HG03460 (cell line): Measurements from ENCODE around the gene HSD11B2.

Experiments used
- ATAC-seq: cut with Tn5 transposase; IDR thresholded peaks from one replicate; pipeline ENCODE4 v1.9.1; 2021; ENCODE audit not compliant: unreplicated experiment

HSD11B2 gene

GRCh38 chr16:67396159-67397035 lies 34.5 kb upstream of the HSD11B2 start:
- ATAC-seq: no peak

GRCh38 chr16:67397036-67397801 lies 33.7 kb upstream of the HSD11B2 start:
- no peak for ATAC-seq

GRCh38 chr16:67397812-67398545 lies 32.9 kb upstream of the HSD11B2 start:
- ATAC-seq: no peak

GRCh38 chr16:67398546-67399217 lies 32.2 kb upstream of the HSD11B2 start:
- ATAC-seq: no peak

DNA sequence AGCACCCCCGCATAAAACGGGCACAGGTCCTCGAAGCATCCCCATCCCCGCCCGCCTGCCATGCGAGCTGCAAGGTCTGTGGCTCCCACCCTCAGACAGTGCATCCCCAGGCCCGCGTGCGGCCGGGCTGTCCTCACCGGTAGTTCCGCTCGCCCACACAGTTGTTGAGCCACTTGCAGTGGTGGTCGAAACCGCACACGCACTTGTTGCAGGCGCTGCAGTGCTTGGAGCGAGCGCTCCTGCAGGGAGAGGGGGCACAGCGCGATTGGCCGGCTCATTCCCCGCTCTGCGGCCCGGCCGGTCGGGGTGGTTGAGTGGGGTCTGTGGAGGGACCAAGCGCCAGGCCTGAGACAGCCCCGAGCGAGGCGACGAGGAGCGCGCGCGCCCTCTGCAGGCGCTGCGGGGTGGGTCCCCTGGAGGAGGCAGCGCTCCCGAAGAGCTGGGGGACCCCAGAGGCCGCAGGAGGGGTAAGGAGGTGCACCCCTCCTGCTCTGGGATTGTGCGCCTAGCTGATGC lies 31.6 kb upstream of the HSD11B2 start:
- no peak for ATAC-seq

DNA sequence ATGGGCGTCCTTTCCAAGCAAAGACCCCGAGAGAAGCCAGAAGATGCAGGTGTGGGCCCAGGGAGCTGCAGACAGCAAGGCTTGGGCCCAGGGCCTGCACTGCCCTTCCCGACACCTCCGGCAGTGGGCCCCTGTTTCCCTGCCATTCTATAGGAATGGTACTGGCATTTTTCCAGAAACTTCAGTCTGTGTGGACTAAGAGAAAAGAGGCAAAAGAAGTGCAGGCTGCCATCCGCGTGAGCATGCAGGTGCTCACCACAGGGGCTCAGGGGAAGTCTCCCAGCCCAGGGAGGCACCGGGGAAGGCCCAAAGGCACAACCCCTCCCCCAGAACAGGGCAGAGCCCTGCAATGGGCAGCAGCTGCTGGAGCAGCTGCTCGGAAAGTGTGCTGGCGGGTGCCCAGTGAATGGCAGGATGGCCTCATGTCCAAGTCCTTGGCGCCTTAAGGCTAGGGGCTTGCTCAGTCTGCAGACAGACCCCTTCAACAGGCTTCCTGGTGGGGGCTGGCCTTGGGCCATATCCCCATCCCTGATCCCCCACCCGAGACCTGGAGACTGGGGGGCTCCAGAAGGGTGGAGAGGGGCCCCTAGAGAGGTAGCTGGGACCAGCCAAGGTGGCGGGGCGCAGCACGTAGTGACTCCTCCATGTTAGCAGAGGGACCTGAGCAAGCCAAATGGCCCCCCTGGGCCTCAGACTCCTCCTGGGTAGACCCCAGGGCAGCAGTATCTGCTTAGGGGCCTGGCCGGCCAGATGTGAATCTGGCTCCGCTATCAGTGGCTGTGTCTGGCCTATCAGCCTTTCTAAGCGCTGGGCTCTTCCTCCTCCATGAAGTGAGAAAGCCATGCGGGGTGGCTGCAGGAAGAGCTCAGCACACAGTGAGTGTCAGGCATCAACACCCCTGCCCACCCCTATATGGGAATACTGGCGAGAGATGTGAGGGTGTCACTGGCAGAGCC lies 30.9 kb upstream of the HSD11B2 start:
- no peak for ATAC-seq

- no peak for ATAC-seq
These were observed 30.0 kb upstream of the HSD11B2 start for GRCh38 chr16:67400901-67401300.

DNA sequence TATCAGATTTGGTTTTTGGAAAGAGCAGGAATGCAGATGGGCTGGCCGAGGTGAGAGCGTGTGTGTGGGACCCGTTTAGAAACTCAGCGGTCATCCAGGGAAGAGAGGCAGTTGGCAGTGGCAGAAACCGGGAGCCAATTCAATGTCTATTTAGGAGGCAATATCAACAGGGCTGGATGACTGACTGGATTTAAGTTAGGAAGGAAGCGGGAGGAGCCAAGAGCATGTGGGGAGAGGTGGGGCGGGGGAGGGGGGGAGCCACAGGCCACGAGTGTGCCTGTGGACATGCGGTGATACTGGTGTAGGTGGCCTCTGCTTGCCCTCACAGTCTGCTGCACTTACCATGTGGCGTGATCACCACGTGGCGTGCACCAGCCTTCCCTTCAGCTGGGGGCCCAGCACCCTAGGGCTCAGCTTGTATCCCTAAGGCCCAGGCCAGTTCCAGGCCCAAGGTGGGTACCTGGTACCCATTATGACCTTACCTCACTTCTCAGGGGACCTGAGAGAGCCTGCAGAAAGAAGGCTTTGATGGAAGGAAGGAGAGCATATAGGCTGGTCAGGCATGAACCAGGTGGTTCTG lies 26.9 kb upstream of the HSD11B2 start:
- no peak for ATAC-seq

DNA sequence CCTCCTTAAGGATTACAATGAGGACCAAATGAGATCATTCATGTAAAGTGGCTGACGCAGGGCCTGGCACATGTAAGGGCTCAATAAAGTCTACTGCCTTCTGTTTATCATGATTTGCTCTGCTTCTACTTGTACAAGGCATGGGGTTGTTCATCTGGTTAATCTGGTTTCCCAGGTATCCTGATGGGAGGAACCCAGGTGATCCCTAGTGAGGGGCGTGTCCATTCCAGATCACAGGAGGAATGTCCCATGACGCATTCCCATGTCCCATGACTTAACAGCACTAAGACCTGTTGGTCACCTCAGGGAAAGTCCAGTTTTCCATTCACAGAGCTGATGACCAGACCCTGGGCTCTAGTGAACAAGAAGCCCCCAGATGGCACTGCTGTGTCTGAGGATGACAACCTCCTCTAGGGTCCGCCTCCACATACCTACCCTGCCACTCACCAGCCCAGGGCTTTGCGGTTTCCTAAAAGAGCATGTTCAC lies 26.1 kb upstream of the HSD11B2 start:
- ATAC-seq: no peak

DNA sequence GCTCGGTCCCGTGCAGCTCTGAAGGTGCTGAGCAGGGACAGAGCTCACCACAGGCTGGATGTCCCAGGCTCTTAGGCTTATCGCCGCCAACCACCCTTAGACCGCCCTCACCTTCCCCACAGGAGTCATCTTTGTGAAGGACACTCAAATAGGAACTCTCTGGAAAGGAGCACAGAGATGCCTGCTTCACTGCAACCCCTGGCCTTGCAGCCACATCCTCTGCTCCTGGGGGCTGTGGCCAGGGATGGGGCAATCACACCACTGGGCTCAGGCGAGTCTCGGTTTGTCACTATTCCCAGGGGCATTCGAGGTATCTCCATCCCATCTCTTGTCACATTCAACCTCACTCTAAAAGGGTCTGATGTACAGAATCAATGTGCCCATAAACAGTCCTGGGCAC lies 25.6 kb upstream of the HSD11B2 start:
- ATAC-seq: no peak

- no peak for ATAC-seq
These were observed 24.6 kb upstream of the HSD11B2 start for GRCh38 chr16:67406111-67406971.

GRCh38 chr16:67407176-67407787 lies 23.6 kb upstream of the HSD11B2 start:
- no peak for ATAC-seq

DNA sequence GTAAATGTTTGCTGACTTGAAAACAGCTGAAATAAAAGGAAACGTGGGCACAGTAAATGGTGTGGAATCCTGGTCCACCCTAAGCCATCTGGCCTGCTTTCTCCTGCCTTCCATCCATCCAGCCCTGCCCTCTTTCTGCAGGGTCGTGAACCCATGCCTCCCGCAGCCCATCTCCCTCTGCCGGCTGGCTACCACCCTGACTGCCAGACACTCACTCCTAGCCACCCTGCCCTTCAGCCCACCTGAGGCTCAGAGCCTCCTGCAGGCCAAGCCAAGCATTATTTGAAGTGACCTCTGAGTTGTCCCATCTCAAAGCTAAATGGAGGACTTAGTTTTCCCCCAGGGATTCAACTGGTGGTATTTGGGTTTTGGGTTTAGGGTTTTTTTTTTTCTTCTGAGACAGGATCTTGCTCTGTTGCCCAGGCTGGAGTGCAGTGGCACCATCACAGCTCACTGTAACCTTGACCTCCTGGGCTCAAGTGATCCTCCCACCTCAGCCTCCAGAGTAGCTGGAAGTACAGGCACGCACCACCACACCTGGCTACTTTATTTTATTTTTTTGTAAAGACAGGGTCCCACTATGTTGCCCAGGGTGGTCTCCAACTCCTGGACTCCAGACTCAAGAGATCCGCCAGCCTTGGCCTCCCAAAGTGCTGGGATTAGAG lies 23.0 kb upstream of the HSD11B2 start:
- no peak for ATAC-seq

- no peak for ATAC-seq
These were observed 21.3 kb upstream of the HSD11B2 start for GRCh38 chr16:67409631-67410030.

DNA sequence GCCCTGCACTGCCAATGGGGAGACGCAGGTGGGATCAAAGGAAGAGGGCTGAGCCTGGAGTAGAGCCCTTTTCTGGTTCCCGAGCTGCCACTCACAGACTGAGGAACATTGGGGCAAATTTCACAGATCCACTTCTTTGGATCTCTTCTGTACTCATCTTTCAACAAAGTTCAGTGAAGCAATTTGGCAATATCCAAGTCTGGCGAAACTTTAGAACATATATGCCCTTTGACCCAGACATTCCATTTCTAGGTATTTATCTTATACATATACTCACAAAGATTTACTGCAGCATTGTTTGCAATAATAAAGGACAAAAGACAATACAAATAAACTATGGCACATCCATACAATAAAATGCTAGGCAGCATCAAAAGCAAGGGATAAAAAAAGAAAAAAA lies 19.6 kb upstream of the HSD11B2 start:
- no peak for ATAC-seq

DNA sequence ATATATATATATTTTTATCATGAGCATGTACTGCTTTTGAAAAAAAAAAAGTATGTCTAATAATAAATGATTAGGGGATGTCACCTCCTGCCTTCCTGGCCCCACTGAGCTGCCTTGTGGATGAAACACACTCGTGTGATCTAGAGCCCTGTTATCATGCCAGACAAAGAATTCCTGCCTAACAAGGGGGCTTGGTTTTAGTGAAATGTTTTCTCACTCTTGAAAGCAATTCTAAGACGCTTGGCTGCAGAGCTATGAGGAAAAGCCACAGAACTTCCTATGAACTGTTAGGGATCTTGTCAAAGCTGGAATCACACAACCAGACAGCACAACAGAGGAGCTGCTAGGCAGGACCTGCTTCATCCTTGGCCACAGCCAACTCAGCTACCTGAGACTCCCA lies 18.6 kb upstream of the HSD11B2 start:
- no peak for ATAC-seq
